Measurements from ENCODE around the gene GUCA2B. TPM values are rescaled to one million over a fixed set of nuclear protein-coding genes. Genes with fewer than 3 reads are reported as not detected.

The GUCA2B gene
- total RNA-seq, 1 experiment from 2014 or later = not detected

GRCh38 chr1:42150651-42151050 is 2.6 kb upstream of the GUCA2B start:
- Mint-ChIP-seq H3K9me3 (no peaks in the 10 kb centered on the region), H3K36me3 (ENCODE audit: insufficient read depth in 1 of 3, low read depth in 3 of 3) (no peaks in the 10 kb centered on the region; a peak in 1 of 7 replicates), H3K27ac (no peak overlapping the region), H3K4me1 (no peaks in the 10 kb centered on the region), H3K4me3 (no peak overlapping the region), H3K27me3 (ENCODE audit: low read depth) (peaks cover 12% of the 10 kb centered on the region)
- WGBS (ENCODE audit: extremely low coverage, insufficient read length, low lambda C conversion rate) = no CpG with 5 or more reads among the region's 5 CpGs
- no peak for TF ChIP-seq CTCF (conservative IDR thresholded peaks at IDR 0.05)
- Histone ChIP-seq H3K18ac (ENCODE audit: insufficient read length, low read depth, low read length) (no peak overlapping the region), H3K9me3 (ENCODE audit: control insufficient read depth, low read depth, low read length) (no peaks in the 10 kb centered on the region), H4K20me1 (ENCODE audit: control insufficient read depth, insufficient read depth, insufficient read length) (no peaks in the 10 kb centered on the region), H3K23ac (ENCODE audit: insufficient read length, low read depth, low read length) (no peak overlapping the region), H4K91ac (ENCODE audit: insufficient read length, low read depth, low read length) (no peak overlapping the region), H3K4me1 (ENCODE audit: insufficient read depth, low read length) (no peaks in the 10 kb centered on the region), H3K23me2 (ENCODE audit: insufficient read length, low read depth, low read length, poor library complexity, severe bottlenecking) (no peaks in the 10 kb centered on the region), H4K8ac (replicated peaks; ENCODE audit: insufficient read length, low read depth, low read length) (no peak overlapping the region), H3T11ph (ENCODE audit: low read length) (no peak overlapping the region), H2AFZ (ENCODE audit: low read length) (no peak overlapping the region), H2AK5ac (ENCODE audit: insufficient read length, low read length) (no peak overlapping the region), H3K4me2 (ENCODE audit: insufficient read depth, insufficient read length, low read length) (no peak overlapping the region), H2BK15ac (ENCODE audit: low read depth, low read length) (no peak overlapping the region), H3K9ac (ENCODE audit: extremely low read depth, insufficient read length, low read length) (no peak overlapping the region), H3K14ac (ENCODE audit: insufficient read depth, low read length) (no peak overlapping the region), H2BK120ac (ENCODE audit: low read depth, low read length, poor library complexity, severe bottlenecking) (no peak overlapping the region), H2BK5ac (ENCODE audit: insufficient read length, low read length) (no peak overlapping the region), H3K79me2 (ENCODE audit: insufficient read depth, low read length) (no peaks in the 10 kb centered on the region), H3K79me1 (ENCODE audit: insufficient read depth, low read depth, low read length, poor library complexity, severe bottlenecking) (no peaks in the 10 kb centered on the region), H3K4ac (ENCODE audit: low read depth, low read length) (no peak overlapping the region), H2BK12ac (ENCODE audit: insufficient read length, low read depth, low read length) (no peak overlapping the region), H2BK20ac (ENCODE audit: low read depth, low read length, poor library complexity, severe bottlenecking) (no peak overlapping the region), H3K27ac (ENCODE audit: insufficient read length, low read depth, low read length) (no peak overlapping the region), H3K27me3 (ENCODE audit: insufficient read depth, low read length) (no peaks in the 10 kb centered on the region), H3K56ac (ENCODE audit: insufficient read length, low read depth, low read length) (no peak overlapping the region), H4K5ac (ENCODE audit: insufficient read length, low read depth, low read length) (no peak overlapping the region)
- no peak for DNase-seq
